HCT116 (cell line): ENCODE data around the gene CLN3. TPM values are rescaled to one million over a fixed set of nuclear protein-coding genes. Genes with fewer than 3 reads are reported as not detected.
"Not testable (repeated sequence)": the region's sequence is repeated elsewhere in the genome, so short reads cannot be mapped to it uniquely, and the experiment has no call there.

ENCODE experiments used
- ATAC-seq: fragments of 200-7000 bp; cut with Tn5 transposase; 2 replicates; pipeline ENCODE4 v1.9.1; 2020; ENCODE audit warnings: mild to moderate bottlenecking, moderate library complexity
- BruUV-seq: library from RNA; stranded (reverse); fragments of 400-500 nt; replicated peaks from 2 replicates; lab custom pipeline; 2021; lab: Mats Ljungman, UMichigan
- CTCF ChIA-PET: fragments of 300-600 bp; sonication (Branson Sonifier 250); formaldehyde crosslinking; loops from one replicate; lab custom pipeline; 2021; ENCODE audit warnings: antibody characterized with exemption; lab: Charles Lee
- POLR2A ChIA-PET: fragments of 300-600, 350-600 bp; sonication (Branson Sonifier 250); formaldehyde crosslinking; loops from one replicate; lab custom pipeline; 2021; ENCODE audit warnings: antibody characterized with exemption; lab: Charles Lee
- RAD21 ChIA-PET, 2 experiments: fragments of 300-600 bp; sonication (Branson Sonifier 250); formaldehyde crosslinking; loops; one replicate each; lab custom pipeline; 2023; ENCODE audit warnings: low total read pairs in 2 of 2; ENCODE audit not compliant: uncharacterized antibody in 2 of 2, unreplicated experiment in 2 of 2, low non-redundant PET in 1 of 2; lab: Charles Lee
- DNase-seq: peaks from one replicate; pipeline ENCODE4 v3.0.0-alpha.2; 2010; ENCODE audit warnings: low read depth, low spot score
- H2AFZ ChIP-seq: fragments of 200-600 bp; shearing (Covaris generic), sonication (generic); 2 replicates; pipeline ENCODE4 v1.6.1; 2017; ENCODE audit warnings: low read depth, mixed run types, mixed read lengths, antibody characterized with exemption, low read length; ENCODE audit not compliant: poor library complexity, severe bottlenecking
- H3K27ac ChIP-seq: 2 replicates; pipeline ENCODE4 v1.5.1; 2012; ENCODE audit warnings: low read depth, low read length
- H3K27me3 ChIP-seq: fragments of 200-600 bp; sonication (generic); 2 replicates; pipeline ENCODE4 v1.6.1; 2016; ENCODE audit warnings: mixed run types, low read length, mixed read lengths; ENCODE audit not compliant: insufficient read depth
- H3K36me3 ChIP-seq, 2 experiments: fragments of 200-500 bp in 1 of 2; fragments of 200-600 bp in 1 of 2; sonication (Bioruptor generic) in 1 of 2; sonication (generic) in 1 of 2; 2 replicates each; pipeline versions ENCODE4 v1.5.1 to v1.6.1; 2014 to 2016; ENCODE audit warnings: low read length in 2 of 2, inconsistent platforms in 1 of 2, mixed read lengths in 1 of 2, mixed run types in 1 of 2; ENCODE audit not compliant: insufficient read depth in 2 of 2, control insufficient read depth in 1 of 2
- H3K4me1 ChIP-seq, 2 experiments: fragments of 200-600 bp in 1 of 2; sonication (generic) in 1 of 2; 2 replicates each; pipeline versions ENCODE4 v1.5.1 to v1.6.1; 2012 to 2017; ENCODE audit warnings: low read length in 2 of 2, inconsistent platforms in 1 of 2, mild to moderate bottlenecking in 1 of 2, mixed read lengths in 1 of 2, mixed run types in 1 of 2, moderate library complexity in 1 of 2; ENCODE audit not compliant: insufficient read depth in 2 of 2, control insufficient read depth in 1 of 2
- H3K4me2 ChIP-seq: fragments of 200-600 bp; sonication (generic); 2 replicates; pipeline ENCODE4 v1.6.1; 2017; ENCODE audit warnings: mixed run types, low read length, mixed read lengths
- H3K4me3 ChIP-seq, 2 experiments: fragments of 200-600 bp in 1 of 2; sonication (generic) in 1 of 2; replicated peaks in 1 of 2; 2 replicates each; pipeline ENCODE4 v1.5.1; 2011 to 2016; ENCODE audit warnings: low read length in 2 of 2, control low read depth in 1 of 2, low read depth in 1 of 2, mild to moderate bottlenecking in 1 of 2, mixed read lengths in 1 of 2, mixed run types in 1 of 2
- H3K79me2 ChIP-seq: fragments of 200-600 bp; sonication (generic); 2 replicates; pipeline ENCODE4 v1.6.1; 2017; ENCODE audit warnings: mild to moderate bottlenecking, mixed run types, low read length, moderate library complexity, mixed read lengths; ENCODE audit not compliant: insufficient read depth
- H3K9ac ChIP-seq: fragments of 200-600 bp; sonication (generic); 2 replicates; pipeline ENCODE4 v1.6.1; 2016; ENCODE audit warnings: low read length, mixed read lengths
- H3K9me2 ChIP-seq: fragments of 200-600 bp; sonication (generic), shearing (Covaris generic); 2 replicates; pipeline ENCODE4 v1.6.1; 2017; ENCODE audit warnings: mixed run types, mild to moderate bottlenecking, moderate library complexity; ENCODE audit not compliant: insufficient read depth
- H3K9me3 ChIP-seq, 2 experiments: fragments of 200-500 bp in 1 of 2; fragments of 200-600 bp in 1 of 2; sonication (Bioruptor generic) in 1 of 2; sonication (generic) in 1 of 2; 2 replicates each; pipeline ENCODE4 v1.6.1; 2014 to 2017; ENCODE audit warnings: low read length in 2 of 2, mixed read lengths in 2 of 2, inconsistent platforms in 1 of 2, low read depth in 1 of 2, mild to moderate bottlenecking in 1 of 2, mixed run types in 1 of 2, moderate library complexity in 1 of 2; ENCODE audit not compliant: control insufficient read depth in 1 of 2, insufficient read depth in 1 of 2
- H4K20me1 ChIP-seq: fragments of 200-600 bp; sonication (generic), shearing (Covaris generic); 2 replicates; pipeline ENCODE4 v1.6.1; 2017; ENCODE audit warnings: mixed run types, mild to moderate bottlenecking, moderate library complexity; ENCODE audit not compliant: insufficient read depth
- ELF1 ChIP-seq: IDR thresholded peaks from 2 replicates; pipeline ENCODE4 v1.6.1; 2012; ENCODE audit warnings: low read depth, borderline replicate concordance
- RAD21 ChIP-seq: IDR thresholded peaks from 2 replicates; pipeline ENCODE4 v1.6.1; 2012; ENCODE audit warnings: low read depth, mild to moderate bottlenecking
- SIN3A ChIP-seq: IDR thresholded peaks from 2 replicates; pipeline ENCODE4 v1.6.1; 2012; ENCODE audit warnings: low read depth
- SP1 ChIP-seq: IDR thresholded peaks from 2 replicates; pipeline ENCODE4 v1.6.1; 2012; ENCODE audit warnings: low read depth
- TCF7L2 ChIP-seq: IDR thresholded peaks from 2 replicates; pipeline ENCODE4 v1.7.0; 2011; ENCODE audit warnings: borderline replicate concordance, inconsistent platforms; ENCODE audit not compliant: insufficient read depth, insufficient read length; ENCODE audit errors: extremely low read depth
- intact Hi-C: fragments of 100-400 bp; cut with micrococcal nuclease; formaldehyde crosslinking; loops from 2 replicates; pipeline ENCODE4 v1.10.0; 2022
- total RNA-seq: library from RNA; stranded (reverse); gene quantifications from one replicate; pipeline ENCODE4 v1.2.1, GENCODE V29; 2021; ENCODE audit not compliant: unreplicated experiment

The CLN3 gene
- total RNA-seq, 1 experiment from 2014 or later: 19.9 TPM

GRCh38 chr16:28528463-28528867, 36.6 kb upstream of the CLN3 start:
- ChIA-PET POLR2A (no interaction called here), RAD21 (no interaction called here), CTCF (no interaction called here)
- Histone ChIP-seq H3K9me2 (no peaks in the 10 kb centered on the region), H3K27ac (no peak overlapping the region), H3K4me1 (peaks cover 0 to 9% of the 10 kb centered on the region in 2 experiments; a peak in 3 of 4 replicates), H3K27me3 (no peaks in the 10 kb centered on the region), H4K20me1 (no peaks in the 10 kb centered on the region), H3K79me2 (no peaks in the 10 kb centered on the region), H3K9me3 (no peaks in the 10 kb centered on the region), H2AFZ (no peak overlapping the region), H3K9ac (no peak overlapping the region), H3K36me3 (no peaks in the 10 kb centered on the region), H3K4me2 (no peak overlapping the region), H3K4me3 (no peak overlapping the region)
- DNase-seq (no peak), ATAC-seq (no peak)
- no TSS peak for BruUV-seq
- intact Hi-C loops: no loop called here
- TF ChIP-seq SIN3A (no peak), RAD21 (no peak)

- Histone ChIP-seq H3K4me3 (no peak overlapping the region), H3K9me3 (no peaks in the 10 kb centered on the region), H3K4me1 (peaks cover 0 to 9% of the 10 kb centered on the region in 2 experiments; a peak in 3 of 4 replicates), H4K20me1 (no peaks in the 10 kb centered on the region), H2AFZ (no peak overlapping the region), H3K4me2 (no peak overlapping the region), H3K27me3 (no peaks in the 10 kb centered on the region), H3K36me3 (no peaks in the 10 kb centered on the region)
- CTCF ChIA-PET: no interaction called here
- DNase-seq: no peak
- POLR2A ChIA-PET: no interaction called here
- no peak for TF ChIP-seq SP1
- TF ChIP-seq ELF1: no peak
- no peak for TF ChIP-seq TCF7L2
- TF ChIP-seq, all 23 proteins: peak for 0
- Histone ChIP-seq H3K79me2 (no peaks in the 10 kb centered on the region), H3K27ac (no peak overlapping the region), H3K9me2 (no peaks in the 10 kb centered on the region), H3K9ac (no peak overlapping the region)
- BruUV-seq: no TSS peak
- ATAC-seq: no peak
- intact Hi-C loops: no loop called here
- RAD21 ChIA-PET: no interaction called here
These were observed 36.1 kb upstream of the CLN3 start for GRCh38 chr16:28527985-28528384.

- H3K79me2 ChIP-seq, H3K36me3 ChIP-seq, RAD21 ChIA-PET, H3K9me3 ChIP-seq, BruUV-seq, H2AFZ ChIP-seq, H4K20me1 ChIP-seq, ATAC-seq, H3K27ac ChIP-seq, POLR2A ChIA-PET, H3K9ac ChIP-seq, DNase-seq, CTCF ChIA-PET, H3K4me3 ChIP-seq, H3K4me1 ChIP-seq, H3K27me3 ChIP-seq, intact Hi-C loops, H3K4me2 ChIP-seq, H3K9me2 ChIP-seq: not testable (repeated sequence)
These were observed 35.4 kb upstream of the CLN3 start for GRCh38 chr16:28527100-28527785.
